CD14-positive monocyte (primary cell): ENCODE results near the gene BLTP3B. TPM values are rescaled to one million over a fixed set of nuclear protein-coding genes. Genes with fewer than 3 reads are reported as not detected.

ENCODE experiments used
- DNase-seq, 3 donors: peaks; one replicate each; pipeline ENCODE4 v3.0.0-alpha.2; 2011 to 2022
- H2AFZ ChIP-seq: 2 replicates; pipeline ENCODE4 v1.6.0; 2012; ENCODE audit warnings: mild to moderate bottlenecking, low read depth, low read length, inconsistent platforms; ENCODE audit not compliant: insufficient read depth, poor library complexity, severe bottlenecking
- H3K27ac ChIP-seq, 2 donors: 1 replicate in 1 of 2; 2 replicates in 1 of 2; pipeline ENCODE4 v1.5.1; 2012 to 2013; ENCODE audit warnings: low read length in 2 of 2, control low read depth in 1 of 2, inconsistent platforms in 1 of 2, low read depth in 1 of 2, mild to moderate bottlenecking in 1 of 2
- H3K27me3 ChIP-seq, 2 donors: one replicate each; pipeline versions ENCODE4 v1.6.0 to v1.6.1; 2011 to 2013; ENCODE audit warnings: low read length in 2 of 2; ENCODE audit not compliant: control insufficient read depth in 2 of 2, insufficient read depth in 2 of 2
- H3K36me3 ChIP-seq, 2 donors: replicated peaks in 1 of 2; 1 replicate in 1 of 2; 2 replicates in 1 of 2; pipeline versions ENCODE4 v1.5.1 to v1.6.1; 2012 to 2013; ENCODE audit warnings: low read length in 2 of 2, control low read depth in 1 of 2, inconsistent platforms in 1 of 2, mild to moderate bottlenecking in 1 of 2; ENCODE audit not compliant: insufficient read depth in 2 of 2, control insufficient read depth in 1 of 2
- H3K4me1 ChIP-seq, 2 donors: 1 replicate in 1 of 2; 2 replicates in 1 of 2; pipeline versions ENCODE4 v1.5.1 to v1.6.1; 2012 to 2013; ENCODE audit warnings: low read length in 2 of 2, control low read depth in 1 of 2, inconsistent platforms in 1 of 2, mild to moderate bottlenecking in 1 of 2, moderate library complexity in 1 of 2; ENCODE audit not compliant: insufficient read depth in 2 of 2, control insufficient read depth in 1 of 2
- H3K4me2 ChIP-seq: replicated peaks from 2 replicates; pipeline ENCODE3; 2012; ENCODE audit warnings: low read length, moderate library complexity, mild to moderate bottlenecking; ENCODE audit not compliant: poor library complexity, severe bottlenecking; ENCODE audit errors: extremely low read depth
- H3K4me3 ChIP-seq, 3 experiments: fragments of 200-600 bp in 1 of 3; sonication (generic) in 1 of 3; replicated peaks in 1 of 3; 1 replicate in 2 of 3; 2 replicates in 1 of 3; pipeline ENCODE4 v1.5.1; 2011 to 2013; ENCODE audit warnings: low read length in 3 of 3, mild to moderate bottlenecking in 3 of 3, control low read depth in 2 of 3, low read depth in 2 of 3, inconsistent platforms in 1 of 3, moderate library complexity in 1 of 3
- H3K79me2 ChIP-seq: 2 replicates; pipeline ENCODE4 v1.6.0; 2012; ENCODE audit warnings: mild to moderate bottlenecking, control low read depth, inconsistent platforms, low read length, moderate library complexity; ENCODE audit not compliant: insufficient read depth
- H3K9ac ChIP-seq: 2 replicates; pipeline ENCODE4 v1.6.0; 2017; ENCODE audit warnings: low read length, mild to moderate bottlenecking; ENCODE audit not compliant: insufficient read depth, poor library complexity, severe bottlenecking
- H3K9me3 ChIP-seq, 2 donors: replicated peaks in 1 of 2; 1 replicate in 1 of 2; 2 replicates in 1 of 2; pipeline versions ENCODE4 v1.5.1 to v1.6.1; 2012 to 2013; ENCODE audit warnings: low read length in 2 of 2, control low read depth in 1 of 2; ENCODE audit not compliant: control insufficient read depth in 1 of 2, insufficient read depth in 1 of 2
- H4K20me1 ChIP-seq: 2 replicates; pipeline ENCODE4 v1.6.0; 2012; ENCODE audit warnings: mild to moderate bottlenecking, low read length, control low read depth, moderate library complexity; ENCODE audit not compliant: insufficient read depth
- H3K27ac Mint-ChIP-seq, 7 donors: one replicate each; pipeline ENCODE4 v1.8.0; 2020; ENCODE audit warnings: mild to moderate bottlenecking in 7 of 7, mixed read lengths in 7 of 7, moderate library complexity in 6 of 7, inconsistent platforms in 2 of 7
- H3K27me3 Mint-ChIP-seq, 3 donors: one replicate each; pipeline ENCODE4 v1.8.0; 2021 to 2022; ENCODE audit warnings: low read depth in 3 of 3, mild to moderate bottlenecking in 3 of 3, mixed read lengths in 3 of 3, moderate library complexity in 3 of 3, inconsistent platforms in 1 of 3
- H3K36me3 Mint-ChIP-seq, 2 donors: one replicate each; pipeline ENCODE4 v1.8.0; 2020; ENCODE audit warnings: mixed read lengths in 2 of 2, inconsistent platforms in 1 of 2, mild to moderate bottlenecking in 1 of 2
- H3K4me1 Mint-ChIP-seq: one replicate; pipeline ENCODE4 v1.8.0; 2020; ENCODE audit warnings: mild to moderate bottlenecking, mixed read lengths
- H3K4me3 Mint-ChIP-seq, 2 donors: one replicate each; pipeline ENCODE4 v1.8.0; 2020; ENCODE audit warnings: mild to moderate bottlenecking in 2 of 2, mixed read lengths in 2 of 2, moderate library complexity in 1 of 2
- H3K9me3 Mint-ChIP-seq, 7 donors: one replicate each; pipeline ENCODE4 v1.8.0; 2020 to 2022; ENCODE audit warnings: mixed read lengths in 7 of 7, mild to moderate bottlenecking in 6 of 7, moderate library complexity in 6 of 7, inconsistent platforms in 2 of 7
- CTCF ChIP-seq: fragments of 200-600 bp; IDR thresholded peaks from one replicate; pipeline ENCODE4 v1.8.0; 2022; ENCODE audit warnings: antibody characterized with exemption, mild to moderate bottlenecking
- WGBS: methylation state at CpG from one replicate; pipeline ENCODE4 v1.1.5; 2013; ENCODE audit warnings: missing lambda C conversion rate; ENCODE audit not compliant: insufficient coverage; 5-methylcytosine and 5-hydroxymethylcytosine counted together
- intact Hi-C, 2 donors: fragments of 100-400 bp; cut with micrococcal nuclease; formaldehyde crosslinking; loops; one replicate each; pipeline versions ENCODE4 v1.15.0 to v1.15.1; 2023
- polyA plus RNA-seq, 3 donors: library from polyadenylated mRNA; depleted of rRNA in 1 of 3; unstranded in 2 of 3; stranded (reverse) in 1 of 3; fragments of 300-500 nt in 2 of 3; fragments of >200 nt in 1 of 3; fragmentation: Illumina TruSeq in 2 of 3; gene quantifications; 1 replicate in 2 of 3; 2 replicates in 1 of 3; pipeline ENCODE4 v1.2.3, GENCODE V29; 2012 to 2021

Gene BLTP3B
- polyA plus RNA-seq, 3 donors: 22.0 to 42.5 (median 33.4) TPM

DNA sequence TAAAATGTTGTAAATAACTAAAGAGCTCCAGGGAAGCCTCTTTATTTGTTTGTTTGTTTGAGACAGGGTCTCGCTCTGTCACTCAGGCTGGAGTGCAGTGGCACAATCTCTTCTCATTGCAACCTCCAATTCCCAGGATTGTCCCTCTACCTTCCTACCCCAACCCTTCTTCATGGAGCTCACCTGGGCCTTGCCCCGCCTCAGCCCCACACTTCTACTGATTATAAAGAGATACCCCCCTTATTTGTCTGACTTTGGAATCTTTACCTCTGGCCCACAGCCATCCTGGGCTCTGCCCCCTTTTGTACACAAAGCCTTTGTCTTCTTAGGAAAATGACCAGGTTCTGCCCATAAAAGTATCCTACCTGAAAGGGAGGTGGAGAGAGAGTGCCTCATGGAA, 9.1 kb upstream of the BLTP3B start:
- H3K36me3 ChIP-seq: no peaks in the 10 kb centered on the region
- Mint-ChIP-seq H3K36me3 (no peaks in the 10 kb centered on the region), H3K27ac (no peak overlapping the region), H3K9me3 (no peaks in the 10 kb centered on the region), H3K4me3 (no peak overlapping the region), H3K27me3 (peaks cover 0 to 1% (median 0%) of the 10 kb centered on the region in 3 donors), H3K4me1 (peaks cover 4% of the 10 kb centered on the region)
- H3K9ac ChIP-seq: no peak overlapping the region
- no peaks in the 10 kb centered on the region for H3K9me3 ChIP-seq
- H3K4me3 ChIP-seq: no peak overlapping the region
- H3K27ac ChIP-seq: no peak overlapping the region
- no peaks in the 10 kb centered on the region for H4K20me1 ChIP-seq
- no peaks in the 10 kb centered on the region for H3K79me2 ChIP-seq
- DNase-seq: no peak
- intact Hi-C loops: no loop called here
- H3K27me3 ChIP-seq: no peaks in the 10 kb centered on the region
- H3K4me2 ChIP-seq: no peak overlapping the region
- no CpG with 5 or more reads among the region's 2 CpGs for WGBS
- H2AFZ ChIP-seq: no peak overlapping the region
- no peaks in the 10 kb centered on the region for H3K4me1 ChIP-seq
- TF ChIP-seq CTCF: no peak

DNA sequence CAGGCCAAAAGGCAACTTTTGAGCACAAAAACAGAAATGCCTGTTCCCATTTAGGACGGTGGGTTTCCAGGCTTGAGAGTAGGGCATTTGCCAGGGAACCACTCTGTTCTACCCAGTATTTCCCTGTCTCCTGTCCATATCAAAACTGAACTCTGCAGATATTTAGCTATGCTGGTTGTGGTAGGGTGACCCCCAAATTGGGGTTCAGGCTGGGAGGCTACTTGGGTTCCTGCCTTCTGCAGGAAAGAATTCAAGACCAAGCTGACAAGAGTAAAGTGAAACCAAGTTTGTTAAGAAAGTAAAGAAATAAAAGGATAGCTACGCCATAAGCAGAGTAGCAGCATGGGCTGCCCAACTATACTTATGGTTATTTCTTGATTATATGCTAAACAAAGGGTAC, 3.6 kb upstream of the BLTP3B start:
- no peak overlapping the region for H3K4me3 Mint-ChIP-seq
- H3K27ac Mint-ChIP-seq: peak overlapping the region in 1 of 7 donors; percentile 38

More for the DNA sequence above, 3.6 kb upstream of the BLTP3B start:
- H3K4me2 ChIP-seq: no peak overlapping the region
- no peak for TF ChIP-seq CTCF
- no peaks in the 10 kb centered on the region for H3K9me3 ChIP-seq
- H3K4me3 ChIP-seq: no peak overlapping the region
- H3K27ac ChIP-seq: no peak overlapping the region
- no peaks in the 10 kb centered on the region for H3K36me3 ChIP-seq
- whole genome bisulfite sequencing: 100% methylated on average over 1 of the region's 2 CpGs
- H2AFZ ChIP-seq: no peak overlapping the region
- H3K9ac ChIP-seq: no peak overlapping the region
- H3K9me3 Mint-ChIP-seq: peaks cover 0 to 2% (median 0%) of the 10 kb centered on the region in 7 donors
- intact Hi-C loops: loop anchor here in 1 of 2 donors (10.0 kb wide), 1 partner anchor 119 kb away; the partner anchor contains the start of genes DEPDC4 and SCYL2
- H4K20me1 ChIP-seq: no peaks in the 10 kb centered on the region
- H3K27me3 Mint-ChIP-seq: peaks cover 0 to 4% (median 1%) of the 10 kb centered on the region in 3 donors
- H3K4me1 Mint-ChIP-seq: peaks cover 17% of the 10 kb centered on the region
- H3K4me1 ChIP-seq: peaks cover 6 to 19% of the 10 kb centered on the region in 2 donors
- H3K79me2 ChIP-seq: peaks cover 14% of the 10 kb centered on the region
- H3K36me3 Mint-ChIP-seq: no peaks in the 10 kb centered on the region
- DNase-seq: no peak
- H3K27me3 ChIP-seq: no peaks in the 10 kb centered on the region
